ENCODE measurements around the gene MYRFL. TPM values are rescaled to one million over a fixed set of nuclear protein-coding genes. Genes with fewer than 3 reads are reported as not detected.

MYRFL gene
- polyA plus RNA-seq, 1 of the 3 experiments (the other 2 are of a cell fraction), result not detected

DNA sequence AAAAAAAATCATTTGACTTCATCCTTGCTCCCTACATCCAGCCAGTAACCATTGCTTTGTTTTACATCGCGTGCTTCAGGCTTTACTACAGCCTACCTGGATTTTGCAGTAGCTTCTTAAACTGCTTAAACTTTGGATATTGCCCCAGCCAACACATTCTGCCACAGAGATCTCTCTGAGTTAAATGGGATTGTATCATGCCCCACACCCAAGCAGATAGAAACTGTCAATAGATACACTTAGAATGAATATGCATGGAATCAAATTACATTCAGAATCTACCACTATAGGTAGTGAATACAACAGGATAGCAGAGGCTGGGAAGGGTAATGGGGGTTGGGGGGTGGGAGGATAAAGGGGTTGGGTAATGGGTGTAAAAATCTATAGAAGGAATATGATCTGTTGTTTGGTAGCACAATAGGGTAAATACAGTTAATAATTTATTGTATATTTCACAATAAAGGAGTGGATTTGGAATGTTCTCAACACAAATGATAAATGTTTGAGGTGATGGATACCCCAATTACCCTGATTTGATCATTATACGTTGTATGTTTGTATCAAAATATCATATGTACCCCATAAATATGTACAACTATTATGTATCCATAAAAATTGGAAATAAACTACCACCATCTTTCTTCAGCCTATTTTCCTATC lies 2.7 kb upstream of the MYRFL start:
- Histone ChIP-seq H3K27ac (ENCODE audit: low read depth in 2 of 2, low read length in 1 of 2) (peak overlapping the region in 1 of 2 experiments; percentile 47; a peak in 1 of 4 replicates), H2AFZ (ENCODE audit: low read depth) (no peak overlapping the region), H3K9me2 (no peaks in the 10 kb centered on the region), H3K27me3 (ENCODE audit: insufficient read depth) (no peaks in the 10 kb centered on the region), H3K79me2 (ENCODE audit: insufficient read depth) (no peaks in the 10 kb centered on the region), H3F3A (replicated peaks; ENCODE audit: insufficient read depth) (peaks cover 5% of the 10 kb centered on the region), H3K9me3 (no peaks in the 10 kb centered on the region), H3K36me3 (replicated peaks in 1 of 2; ENCODE audit: control insufficient read depth in 1 of 2, insufficient read depth in 2 of 2, low read length in 1 of 2) (no peaks in the 10 kb centered on the region), H3K4me1 (ENCODE audit: control insufficient read depth in 1 of 2, insufficient read depth in 2 of 2, low read depth in 1 of 2, low read length in 1 of 2) (peaks cover 3 to 13% of the 10 kb centered on the region in 2 experiments; a peak in 3 of 4 replicates), H3K4me2 (peak overlapping the region; percentile 58; the same call in 1 of the 2 replicates), H3K4me3 (ENCODE audit: low read depth in 2 of 2, low read length in 1 of 2) (no peak overlapping the region), H3K9ac (no peak overlapping the region), H4K20me1 (ENCODE audit: insufficient read depth) (no peaks in the 10 kb centered on the region)
- ChIA-PET CTCF (no interaction called here), POLR2A (no interaction called here)
- WGBS (ENCODE audit: low lambda C conversion rate), result 76% methylated on average over 3 of the region's 3 CpGs
- TF ChIP-seq TCF12 (IDR thresholded peaks at IDR 0.05) (no peak), GABPA (IDR thresholded peaks at IDR 0.05; ENCODE audit: low read depth) (0 out of 2 replicates have a peak, but pooled peaks have one; percentile 1)
- no peak for DNase-seq

DNA sequence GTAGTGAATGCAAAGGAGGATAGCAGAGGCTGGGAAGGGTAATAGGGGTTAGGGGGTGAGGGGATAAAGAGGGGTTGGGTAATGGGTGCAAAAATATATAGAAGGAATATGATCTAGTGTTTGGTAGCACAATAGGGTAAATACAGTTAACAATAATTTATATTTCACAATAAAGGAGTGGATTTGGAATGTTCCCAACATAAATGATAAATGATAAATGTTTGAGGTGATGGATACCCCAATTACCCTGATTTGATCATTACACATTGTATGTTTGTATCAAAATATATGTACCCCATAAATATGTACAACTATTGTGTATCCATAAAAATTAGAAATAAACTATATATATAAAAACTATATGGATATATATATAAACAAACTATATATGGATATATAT lies 999 bp upstream of the MYRFL start:
- H3K36me3 ChIP-seq (replicated peaks in 1 of 2; ENCODE audit: control insufficient read depth in 1 of 2, insufficient read depth in 2 of 2, low read length in 1 of 2), result no peaks in the 10 kb centered on the region
- H3K79me2 ChIP-seq (ENCODE audit: insufficient read depth), result no peaks in the 10 kb centered on the region
- H3F3A ChIP-seq (replicated peaks; ENCODE audit: insufficient read depth), result peaks cover 5% of the 10 kb centered on the region
- no peak overlapping the region for H3K4me2 ChIP-seq
- no peak overlapping the region for H3K9ac ChIP-seq
- H3K4me3 ChIP-seq (ENCODE audit: low read depth in 2 of 2, low read length in 1 of 2), result no peak overlapping the region
- no peak overlapping the region for H3K27ac ChIP-seq (ENCODE audit: low read depth in 2 of 2, low read length in 1 of 2)
- TF ChIP-seq RCOR1 (IDR thresholded peaks at IDR 0.05; ENCODE audit: low read length), result no peak
- H4K20me1 ChIP-seq (ENCODE audit: insufficient read depth), result no peaks in the 10 kb centered on the region
- POLR2A ChIA-PET, result no interaction called here
- DNase-seq, result no peak
- H2AFZ ChIP-seq (ENCODE audit: low read depth), result no peak overlapping the region
- no peaks in the 10 kb centered on the region for H3K9me3 ChIP-seq
- CTCF ChIA-PET, result no interaction called here
- H3K4me1 ChIP-seq (ENCODE audit: control insufficient read depth in 1 of 2, insufficient read depth in 2 of 2, low read depth in 1 of 2, low read length in 1 of 2), result peaks cover 3 to 13% of the 10 kb centered on the region in 2 experiments; a peak in 3 of 4 replicates
- no peaks in the 10 kb centered on the region for H3K9me2 ChIP-seq
- H3K27me3 ChIP-seq (ENCODE audit: insufficient read depth), result no peaks in the 10 kb centered on the region; the same call in 1 of the 2 replicates

DNA sequence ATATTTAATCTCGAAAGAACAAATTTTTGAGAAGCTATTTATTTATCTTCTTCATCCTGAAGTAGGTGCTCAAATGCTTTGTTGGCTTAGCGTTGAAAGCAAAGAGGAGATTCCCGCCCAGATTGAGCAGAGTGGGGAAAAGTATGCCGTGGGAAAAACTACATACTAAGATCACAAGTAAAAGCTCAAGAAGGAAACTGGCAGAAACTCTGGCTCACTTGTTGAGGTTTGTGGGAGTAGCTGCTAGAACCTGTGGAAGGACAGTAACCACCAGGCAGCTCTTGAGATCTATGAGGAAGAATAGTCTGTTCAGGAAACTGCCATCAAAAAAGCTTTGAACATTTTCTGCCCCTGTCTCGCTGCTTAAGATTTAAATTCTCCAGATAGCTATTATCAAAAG lies 3.9 kb downstream of the MYRFL start:
- ChIA-PET CTCF (interaction anchor here (0.9 to 1.0 kb wide), 2 partner anchors 17 to 876 kb away, joined by 3 to 4 read pairs; no protein-coding TSS in a partner anchor), POLR2A (no interaction called here)
- H3K4me2 ChIP-seq, result no peak overlapping the region
- H3K79me2 ChIP-seq (ENCODE audit: insufficient read depth), result no peaks in the 10 kb centered on the region
- no peak for DNase-seq
- H3K9me2 ChIP-seq, result no peaks in the 10 kb centered on the region
- H2AFZ ChIP-seq (ENCODE audit: low read depth), result no peak overlapping the region
- no peaks in the 10 kb centered on the region for H3K9me3 ChIP-seq
- no peaks in the 10 kb centered on the region for H3K4me1 ChIP-seq (ENCODE audit: control insufficient read depth in 1 of 2, insufficient read depth in 2 of 2, low read depth in 1 of 2, low read length in 1 of 2)
- TF ChIP-seq, protein P1, sequence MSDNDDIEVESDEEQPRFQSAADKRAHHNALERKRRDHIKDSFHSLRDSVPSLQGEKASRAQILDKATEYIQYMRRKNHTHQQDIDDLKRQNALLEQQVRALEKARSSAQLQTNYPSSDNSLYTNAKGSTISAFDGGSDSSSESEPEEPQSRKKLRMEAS (IDR thresholded peaks at IDR 0.05; ENCODE audit: low read depth), result no peak
- TF ChIP-seq, protein P2, sequence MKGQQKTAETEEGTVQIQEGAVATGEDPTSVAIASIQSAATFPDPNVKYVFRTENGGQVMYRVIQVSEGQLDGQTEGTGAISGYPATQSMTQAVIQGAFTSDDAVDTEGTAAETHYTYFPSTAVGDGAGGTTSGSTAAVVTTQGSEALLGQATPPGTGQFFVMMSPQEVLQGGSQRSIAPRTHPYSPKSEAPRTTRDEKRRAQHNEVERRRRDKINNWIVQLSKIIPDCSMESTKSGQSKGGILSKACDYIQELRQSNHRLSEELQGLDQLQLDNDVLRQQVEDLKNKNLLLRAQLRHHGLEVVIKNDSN (IDR thresholded peaks at IDR 0.05; ENCODE audit: borderline replicate concordance, low read depth), result no peak
- no peak for TF ChIP-seq FOXM1 (IDR thresholded peaks at IDR 0.05; ENCODE audit: low read depth)
- TF ChIP-seq SMC3 (IDR thresholded peaks at IDR 0.05; ENCODE audit: low read depth, low read length), result no peak
- no peak for TF ChIP-seq NFIC (IDR thresholded peaks at IDR 0.05; ENCODE audit: borderline replicate concordance)
- no peak overlapping the region for H3K9ac ChIP-seq
- no peak overlapping the region for H3K4me3 ChIP-seq (ENCODE audit: low read depth in 2 of 2, low read length in 1 of 2)
- H4K20me1 ChIP-seq (ENCODE audit: insufficient read depth), result no peaks in the 10 kb centered on the region
- no peak overlapping the region for H3K27ac ChIP-seq (ENCODE audit: low read depth in 2 of 2, low read length in 1 of 2)
- 59% methylated on average over 5 of the region's 5 CpGs for WGBS (ENCODE audit: low lambda C conversion rate)
- H3K36me3 ChIP-seq (replicated peaks in 1 of 2; ENCODE audit: control insufficient read depth in 1 of 2, insufficient read depth in 2 of 2, low read length in 1 of 2), result no peaks in the 10 kb centered on the region
- H3F3A ChIP-seq (replicated peaks; ENCODE audit: insufficient read depth), result no peaks in the 10 kb centered on the region
- no peaks in the 10 kb centered on the region; the same call in 1 of the 2 replicates for H3K27me3 ChIP-seq (ENCODE audit: insufficient read depth)

All from SK-N-SH (cell line).